ENCODE results near the gene SPOCK1. TPM values are rescaled to one million over a fixed set of nuclear protein-coding genes. Genes with fewer than 3 reads are reported as not detected.

Gene SPOCK1
- total and polyA plus RNA-seq, 9 of the 15 experiments (the other 6 are each of a cell fraction or from before 2014, with no cell fraction given): 0.01 to 0.35 (median 0.04) TPM; not detected in 6

DNA sequence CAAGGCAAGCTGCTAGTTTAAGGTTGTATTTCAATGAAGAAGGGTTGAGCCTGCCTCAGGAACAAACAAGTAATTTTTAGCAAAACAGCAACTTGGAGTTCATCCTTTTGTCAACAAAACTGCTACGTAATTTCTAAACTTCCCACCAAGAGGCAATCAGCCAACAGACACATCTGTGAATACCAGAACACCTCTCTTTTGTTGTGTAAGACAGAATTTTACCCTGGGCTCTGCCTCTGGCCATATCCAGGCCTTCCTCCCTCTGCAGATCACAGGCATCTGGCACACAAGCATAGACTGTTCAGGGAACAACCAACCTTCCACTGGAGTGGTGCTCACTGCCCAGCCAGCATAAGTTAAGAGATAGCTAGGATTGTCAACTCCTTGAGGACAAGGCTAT is 409.0 kb downstream of the SPOCK1 start:
- Histone ChIP-seq H3K4me3 (no peak overlapping the region), H3K27me3 (ENCODE audit: control insufficient read depth in 2 of 2, insufficient read depth in 2 of 2, low read length in 2 of 2) (no peaks in the 10 kb centered on the region; a peak in 1 of 5 replicates), H3K9ac (ENCODE audit: insufficient read depth in 1 of 2, low read depth in 2 of 2, low read length in 2 of 2) (no peak overlapping the region), H3K79me2 (ENCODE audit: control insufficient read depth, insufficient read depth, low read length) (no peaks in the 10 kb centered on the region), H3K4me1 (replicated peaks in 1 of 2; ENCODE audit: control insufficient read depth in 2 of 2, insufficient read depth in 2 of 2, low read length in 2 of 2) (no peaks in the 10 kb centered on the region), H3K4me2 (ENCODE audit: insufficient read depth, low read length) (no peak overlapping the region), H3K9me1 (ENCODE audit: control insufficient read depth, insufficient read depth, low read length) (no peaks in the 10 kb centered on the region), H3K27ac (ENCODE audit: extremely low read depth, low read depth, low read length) (no peak overlapping the region), H3K9me3 (replicated peaks; ENCODE audit: control insufficient read depth, insufficient read depth, low read depth, low read length) (no peaks in the 10 kb centered on the region), H3K36me3 (ENCODE audit: control insufficient read depth, insufficient read depth, low read length) (no peaks in the 10 kb centered on the region), H2AFZ (ENCODE audit: low read depth, low read length) (no peak overlapping the region), H4K20me1 (replicated peaks; ENCODE audit: control insufficient read depth, insufficient read depth, low read length) (no peaks in the 10 kb centered on the region)
- TF ChIP-seq TAF9B (IDR thresholded peaks at IDR 0.05; ENCODE audit: partially characterized antibody) (no peak), ZNF696 (CRISPR knock-in tag; conservative IDR thresholded peaks at IDR 0.05) (no peak), L3MBTL2 (IDR thresholded peaks at IDR 0.05) (no peak), ETS2 (tag; IDR thresholded peaks at IDR 0.05; ENCODE audit: borderline replicate concordance, poor library complexity, severe bottlenecking) (no peak), EHMT2 (IDR thresholded peaks at IDR 0.05) (no peak), STAG1 (CRISPR knock-in tag; IDR thresholded peaks at IDR 0.05; ENCODE audit: borderline replicate concordance) (no peak), MAFF (IDR thresholded peaks at IDR 0.05; ENCODE audit: low read length) (no peak), ATF7 (IDR thresholded peaks at IDR 0.05) (no peak), NCOA4 (IDR thresholded peaks at IDR 0.05; ENCODE audit: partially characterized antibody) (no peak), ZKSCAN3 (CRISPR knock-in tag; IDR thresholded peaks at IDR 0.05) (no peak), LARP7 (IDR thresholded peaks at IDR 0.05) (no peak), TSC22D4 (tag; IDR thresholded peaks at IDR 0.05) (no peak), HDGF (IDR thresholded peaks at IDR 0.05) (no peak)
- TF ChIP-seq, protein P1, sequence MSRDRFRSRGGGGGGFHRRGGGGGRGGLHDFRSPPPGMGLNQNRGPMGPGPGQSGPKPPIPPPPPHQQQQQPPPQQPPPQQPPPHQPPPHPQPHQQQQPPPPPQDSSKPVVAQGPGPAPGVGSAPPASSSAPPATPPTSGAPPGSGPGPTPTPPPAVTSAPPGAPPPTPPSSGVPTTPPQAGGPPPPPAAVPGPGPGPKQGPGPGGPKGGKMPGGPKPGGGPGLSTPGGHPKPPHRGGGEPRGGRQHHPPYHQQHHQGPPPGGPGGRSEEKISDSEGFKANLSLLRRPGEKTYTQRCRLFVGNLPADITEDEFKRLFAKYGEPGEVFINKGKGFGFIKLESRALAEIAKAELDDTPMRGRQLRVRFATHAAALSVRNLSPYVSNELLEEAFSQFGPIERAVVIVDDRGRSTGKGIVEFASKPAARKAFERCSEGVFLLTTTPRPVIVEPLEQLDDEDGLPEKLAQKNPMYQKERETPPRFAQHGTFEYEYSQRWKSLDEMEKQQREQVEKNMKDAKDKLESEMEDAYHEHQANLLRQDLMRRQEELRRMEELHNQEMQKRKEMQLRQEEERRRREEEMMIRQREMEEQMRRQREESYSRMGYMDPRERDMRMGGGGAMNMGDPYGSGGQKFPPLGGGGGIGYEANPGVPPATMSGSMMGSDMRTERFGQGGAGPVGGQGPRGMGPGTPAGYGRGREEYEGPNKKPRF (IDR thresholded peaks at IDR 0.05; ENCODE audit: low read depth, low read length): no peak
- TF ChIP-seq, protein P2, sequence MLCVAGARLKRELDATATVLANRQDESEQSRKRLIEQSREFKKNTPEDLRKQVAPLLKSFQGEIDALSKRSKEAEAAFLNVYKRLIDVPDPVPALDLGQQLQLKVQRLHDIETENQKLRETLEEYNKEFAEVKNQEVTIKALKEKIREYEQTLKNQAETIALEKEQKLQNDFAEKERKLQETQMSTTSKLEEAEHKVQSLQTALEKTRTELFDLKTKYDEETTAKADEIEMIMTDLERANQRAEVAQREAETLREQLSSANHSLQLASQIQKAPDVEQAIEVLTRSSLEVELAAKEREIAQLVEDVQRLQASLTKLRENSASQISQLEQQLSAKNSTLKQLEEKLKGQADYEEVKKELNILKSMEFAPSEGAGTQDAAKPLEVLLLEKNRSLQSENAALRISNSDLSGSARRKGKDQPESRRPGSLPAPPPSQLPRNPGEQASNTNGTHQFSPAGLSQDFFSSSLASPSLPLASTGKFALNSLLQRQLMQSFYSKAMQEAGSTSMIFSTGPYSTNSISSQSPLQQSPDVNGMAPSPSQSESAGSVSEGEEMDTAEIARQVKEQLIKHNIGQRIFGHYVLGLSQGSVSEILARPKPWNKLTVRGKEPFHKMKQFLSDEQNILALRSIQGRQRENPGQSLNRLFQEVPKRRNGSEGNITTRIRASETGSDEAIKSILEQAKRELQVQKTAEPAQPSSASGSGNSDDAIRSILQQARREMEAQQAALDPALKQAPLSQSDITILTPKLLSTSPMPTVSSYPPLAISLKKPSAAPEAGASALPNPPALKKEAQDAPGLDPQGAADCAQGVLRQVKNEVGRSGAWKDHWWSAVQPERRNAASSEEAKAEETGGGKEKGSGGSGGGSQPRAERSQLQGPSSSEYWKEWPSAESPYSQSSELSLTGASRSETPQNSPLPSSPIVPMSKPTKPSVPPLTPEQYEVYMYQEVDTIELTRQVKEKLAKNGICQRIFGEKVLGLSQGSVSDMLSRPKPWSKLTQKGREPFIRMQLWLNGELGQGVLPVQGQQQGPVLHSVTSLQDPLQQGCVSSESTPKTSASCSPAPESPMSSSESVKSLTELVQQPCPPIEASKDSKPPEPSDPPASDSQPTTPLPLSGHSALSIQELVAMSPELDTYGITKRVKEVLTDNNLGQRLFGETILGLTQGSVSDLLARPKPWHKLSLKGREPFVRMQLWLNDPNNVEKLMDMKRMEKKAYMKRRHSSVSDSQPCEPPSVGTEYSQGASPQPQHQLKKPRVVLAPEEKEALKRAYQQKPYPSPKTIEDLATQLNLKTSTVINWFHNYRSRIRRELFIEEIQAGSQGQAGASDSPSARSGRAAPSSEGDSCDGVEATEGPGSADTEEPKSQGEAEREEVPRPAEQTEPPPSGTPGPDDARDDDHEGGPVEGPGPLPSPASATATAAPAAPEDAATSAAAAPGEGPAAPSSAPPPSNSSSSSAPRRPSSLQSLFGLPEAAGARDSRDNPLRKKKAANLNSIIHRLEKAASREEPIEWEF (CRISPR knock-in tag; IDR thresholded peaks at IDR 0.05): no peak
- TF ChIP-seq, protein P3, sequence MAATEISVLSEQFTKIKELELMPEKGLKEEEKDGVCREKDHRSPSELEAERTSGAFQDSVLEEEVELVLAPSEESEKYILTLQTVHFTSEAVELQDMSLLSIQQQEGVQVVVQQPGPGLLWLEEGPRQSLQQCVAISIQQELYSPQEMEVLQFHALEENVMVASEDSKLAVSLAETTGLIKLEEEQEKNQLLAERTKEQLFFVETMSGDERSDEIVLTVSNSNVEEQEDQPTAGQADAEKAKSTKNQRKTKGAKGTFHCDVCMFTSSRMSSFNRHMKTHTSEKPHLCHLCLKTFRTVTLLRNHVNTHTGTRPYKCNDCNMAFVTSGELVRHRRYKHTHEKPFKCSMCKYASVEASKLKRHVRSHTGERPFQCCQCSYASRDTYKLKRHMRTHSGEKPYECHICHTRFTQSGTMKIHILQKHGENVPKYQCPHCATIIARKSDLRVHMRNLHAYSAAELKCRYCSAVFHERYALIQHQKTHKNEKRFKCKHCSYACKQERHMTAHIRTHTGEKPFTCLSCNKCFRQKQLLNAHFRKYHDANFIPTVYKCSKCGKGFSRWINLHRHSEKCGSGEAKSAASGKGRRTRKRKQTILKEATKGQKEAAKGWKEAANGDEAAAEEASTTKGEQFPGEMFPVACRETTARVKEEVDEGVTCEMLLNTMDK (IDR thresholded peaks at IDR 0.05; ENCODE audit: borderline replicate concordance, insufficient read depth, low read depth, low read length, poor library complexity, severe bottlenecking): no peak
- intact Hi-C loops (cut with micrococcal nuclease) (no loop called here), in situ Hi-C loops (cut with MboI) (no loop called here)
- DNase-seq (ENCODE audit: extremely low read depth in 1 of 4, low spot score in 3 of 4): no peak
- WGBS (ENCODE audit: insufficient coverage, low coverage, missing lambda C conversion rate): 0% methylated on average over 1 of the region's 1 CpG
- ATAC-seq: no peak
- BruUV-seq (replicated peaks): no TSS peak
- no peak for FAIRE-seq
- ChIA-PET POLR2A (no interaction called here), CTCF (ENCODE audit: low intra/inter-chr PET ratio) (no interaction called here)
